Measurements from ENCODE around the gene RABGGTA. TPM values are rescaled to one million over a fixed set of nuclear protein-coding genes. Genes with fewer than 3 reads are reported as not detected.

RABGGTA gene
- total RNA-seq, 1 donor from 2014 or later = 54.9 TPM

GRCh38 chr14:24281636-24282035, 10.2 kb upstream of the RABGGTA start:
- DNase-seq (ENCODE audit: low spot score in 2 of 2) = no peak
- H3K4me1 ChIP-seq = no peaks in the 10 kb centered on the region
- no peak overlapping the region for H3K4me3 ChIP-seq
- TF ChIP-seq, protein P1, sequence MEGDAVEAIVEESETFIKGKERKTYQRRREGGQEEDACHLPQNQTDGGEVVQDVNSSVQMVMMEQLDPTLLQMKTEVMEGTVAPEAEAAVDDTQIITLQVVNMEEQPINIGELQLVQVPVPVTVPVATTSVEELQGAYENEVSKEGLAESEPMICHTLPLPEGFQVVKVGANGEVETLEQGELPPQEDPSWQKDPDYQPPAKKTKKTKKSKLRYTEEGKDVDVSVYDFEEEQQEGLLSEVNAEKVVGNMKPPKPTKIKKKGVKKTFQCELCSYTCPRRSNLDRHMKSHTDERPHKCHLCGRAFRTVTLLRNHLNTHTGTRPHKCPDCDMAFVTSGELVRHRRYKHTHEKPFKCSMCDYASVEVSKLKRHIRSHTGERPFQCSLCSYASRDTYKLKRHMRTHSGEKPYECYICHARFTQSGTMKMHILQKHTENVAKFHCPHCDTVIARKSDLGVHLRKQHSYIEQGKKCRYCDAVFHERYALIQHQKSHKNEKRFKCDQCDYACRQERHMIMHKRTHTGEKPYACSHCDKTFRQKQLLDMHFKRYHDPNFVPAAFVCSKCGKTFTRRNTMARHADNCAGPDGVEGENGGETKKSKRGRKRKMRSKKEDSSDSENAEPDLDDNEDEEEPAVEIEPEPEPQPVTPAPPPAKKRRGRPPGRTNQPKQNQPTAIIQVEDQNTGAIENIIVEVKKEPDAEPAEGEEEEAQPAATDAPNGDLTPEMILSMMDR (IDR thresholded peaks at IDR 0.05) = no peak
- H3K9me3 ChIP-seq = no peaks in the 10 kb centered on the region
- no peaks in the 10 kb centered on the region for H3K27me3 ChIP-seq
- H3K36me3 ChIP-seq = no peaks in the 10 kb centered on the region
- intact Hi-C loops (cut with DNase I) = no loop called here
- H3K27ac ChIP-seq = no peak overlapping the region

DNA sequence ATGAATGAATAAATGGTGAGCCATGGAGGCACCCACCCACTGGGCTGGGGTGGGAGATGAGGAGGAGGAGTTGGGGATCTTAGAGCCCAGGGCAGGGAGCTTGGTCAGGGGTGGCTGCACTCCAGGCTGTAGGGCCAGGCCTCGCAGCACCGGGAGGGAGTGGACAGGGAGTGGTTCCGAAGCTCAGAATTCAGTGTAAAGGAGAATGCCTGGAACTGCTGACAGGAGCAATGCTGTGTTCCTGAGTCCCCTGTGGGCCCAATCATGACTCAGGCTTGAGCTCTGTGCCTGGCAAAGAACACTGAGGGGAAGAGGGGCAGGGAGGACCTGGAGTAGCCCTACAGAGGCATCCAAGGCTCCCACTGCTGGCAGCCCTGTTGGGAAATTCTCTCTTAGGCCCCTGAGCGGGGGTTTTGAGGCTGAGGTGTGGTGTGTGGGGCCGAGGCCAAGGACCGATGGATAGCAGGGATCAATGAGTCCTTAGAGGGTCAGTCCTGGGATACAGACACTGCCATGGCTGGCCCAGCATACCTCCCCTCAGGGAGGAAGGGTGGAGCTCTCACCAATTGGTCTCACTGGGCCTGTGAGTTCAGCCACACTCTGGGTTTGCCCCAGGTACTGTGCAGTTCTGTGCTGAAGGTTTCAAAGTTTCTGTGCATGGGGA, 9.5 kb upstream of the RABGGTA start:
- no peaks in the 10 kb centered on the region for H3K4me1 ChIP-seq
- H3K4me3 ChIP-seq = no peak overlapping the region
- H3K36me3 ChIP-seq = no peaks in the 10 kb centered on the region
- H3K9me3 ChIP-seq = no peaks in the 10 kb centered on the region
- TF ChIP-seq, protein P1 (IDR thresholded peaks at IDR 0.05) = no peak
- no peak overlapping the region for H3K27ac ChIP-seq
- no peak for DNase-seq (ENCODE audit: low spot score in 2 of 2)
- no peaks in the 10 kb centered on the region for H3K27me3 ChIP-seq
- intact Hi-C loops (cut with DNase I) = no loop called here

GRCh38 chr14:24279301-24280186, 8.1 kb upstream of the RABGGTA start:
- TF ChIP-seq, protein P1 (IDR thresholded peaks at IDR 0.05) = no peak
- no peaks in the 10 kb centered on the region for H3K9me3 ChIP-seq
- intact Hi-C loops (cut with DNase I) = no loop called here
- no peaks in the 10 kb centered on the region for H3K27me3 ChIP-seq
- DNase-seq (ENCODE audit: low spot score in 2 of 2) = no peak
- no peaks in the 10 kb centered on the region for H3K36me3 ChIP-seq
- no peaks in the 10 kb centered on the region for H3K4me1 ChIP-seq
- H3K27ac ChIP-seq = no peak overlapping the region
- H3K4me3 ChIP-seq = no peak overlapping the region

DNA sequence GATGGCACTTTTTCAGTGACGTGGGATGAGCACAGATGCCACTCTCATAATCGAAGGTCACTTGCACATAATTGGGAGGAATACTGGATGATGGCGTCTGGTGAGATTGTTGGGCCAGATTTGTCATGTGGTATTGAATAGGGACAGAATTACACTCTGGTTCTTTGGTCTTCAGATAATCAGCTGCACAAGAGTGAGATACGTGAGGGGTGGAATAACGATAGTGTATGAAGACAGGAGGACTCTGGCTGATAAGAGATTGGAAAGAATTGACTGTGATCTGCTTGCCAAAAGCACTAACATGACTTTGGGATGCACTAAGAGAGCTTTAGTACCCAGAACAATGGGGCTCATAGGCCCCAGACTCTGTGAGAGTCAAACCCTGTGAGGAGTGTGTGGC, 7.0 kb upstream of the RABGGTA start:
- DNase-seq (ENCODE audit: low spot score in 2 of 2) = no peak
- intact Hi-C loops (cut with DNase I) = no loop called here
- Histone ChIP-seq H3K9me3 (no peaks in the 10 kb centered on the region), H3K4me1 (no peaks in the 10 kb centered on the region), H3K27me3 (no peaks in the 10 kb centered on the region), H3K36me3 (no peaks in the 10 kb centered on the region), H3K27ac (no peak overlapping the region), H3K4me3 (no peak overlapping the region)
- TF ChIP-seq, protein P1 (IDR thresholded peaks at IDR 0.05) = no peak

DNA sequence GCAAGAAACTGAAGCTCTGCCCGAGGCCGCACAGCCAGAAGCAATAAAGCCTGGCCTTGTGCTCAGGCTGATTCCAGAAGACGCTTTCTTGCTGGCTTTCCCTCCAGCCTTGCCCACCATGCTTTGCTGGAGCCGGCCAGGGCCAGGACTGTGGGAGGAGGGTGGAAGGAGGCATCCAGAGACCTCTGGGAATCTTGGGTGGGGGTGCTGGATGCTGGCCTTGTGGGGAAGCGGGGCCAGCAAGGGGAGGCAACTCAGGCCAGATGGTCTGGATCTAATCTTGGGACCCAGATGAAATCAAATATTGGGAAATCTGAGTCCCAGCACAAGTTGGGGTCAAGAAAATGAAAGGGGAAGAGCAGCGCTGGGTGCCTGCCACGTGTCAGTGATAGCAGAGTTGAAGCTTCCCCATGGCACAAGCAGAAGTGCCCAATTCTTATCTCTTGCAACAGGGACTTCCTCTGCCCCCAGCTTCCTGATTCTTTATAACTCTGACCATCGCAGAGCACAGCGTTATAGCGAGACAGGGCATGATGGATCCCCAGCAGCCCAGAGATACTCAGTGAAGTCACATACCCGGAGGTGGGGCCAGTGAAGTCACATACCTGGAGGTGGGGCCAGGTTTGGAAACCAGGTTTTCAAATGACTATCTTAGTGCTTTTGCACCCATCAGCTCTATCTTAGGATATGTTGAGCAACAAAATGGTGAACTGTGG, 6.4 kb upstream of the RABGGTA start:
- no peak overlapping the region for H3K4me3 ChIP-seq
- H3K4me1 ChIP-seq = no peaks in the 10 kb centered on the region
- intact Hi-C loops (cut with DNase I) = no loop called here
- no peak for DNase-seq (ENCODE audit: low spot score in 2 of 2)
- no peaks in the 10 kb centered on the region for H3K9me3 ChIP-seq
- no peak overlapping the region for H3K27ac ChIP-seq
- no peaks in the 10 kb centered on the region for H3K27me3 ChIP-seq
- H3K36me3 ChIP-seq = no peaks in the 10 kb centered on the region
- TF ChIP-seq, protein P1 (IDR thresholded peaks at IDR 0.05) = no peak
